ENCODE measurements around the gene ASAH2B. TPM values are rescaled to one million over a fixed set of nuclear protein-coding genes. Genes with fewer than 3 reads are reported as not detected.
A peak's percentile ranks its signal among the peaks of the same experiment; 100 is the strongest.
"Not testable (repeated sequence)": the region's sequence is repeated elsewhere in the genome, so short reads cannot be mapped to it uniquely, and the experiment has no call there.

The ASAH2B gene
- polyA plus RNA-seq, 1 donor: 12.5 TPM

- not testable (repeated sequence) for H3K36me3 ChIP-seq (ENCODE audit: control insufficient read depth, insufficient read depth, low read length); DNase-seq; H3K9me3 ChIP-seq (ENCODE audit: control insufficient read depth, low read depth, low read length); H3K4me1 ChIP-seq (ENCODE audit: control insufficient read depth, insufficient read depth, low read length); H3K27me3 ChIP-seq (ENCODE audit: control insufficient read depth, insufficient read depth, low read length)
- Histone ChIP-seq H3K27ac (ENCODE audit: low read length) (peak overlapping the region; percentile 81), H3K4me3 (ENCODE audit: low read length) (peak overlapping the region; percentile 91)
- no CpG with 5 or more reads among the region's 23 CpGs for WGBS (ENCODE audit: insufficient coverage, low lambda C conversion rate)
Measured at GRCh38 chr10:50738987-50739617, 634 bp upstream of the ASAH2B start.

- no CpG with 5 or more reads among the region's 8 CpGs for WGBS (ENCODE audit: insufficient coverage, low lambda C conversion rate)
- H3K9me3 ChIP-seq (ENCODE audit: control insufficient read depth, low read depth, low read length): peaks cover 3% of the 10 kb centered on the region
- peak overlapping the region; percentile 91 for H3K4me3 ChIP-seq (ENCODE audit: low read length)
- peak in 1 of 2 donors; percentile 14 for DNase-seq
- no peaks in the 10 kb centered on the region for H3K36me3 ChIP-seq (ENCODE audit: control insufficient read depth, insufficient read depth, low read length)
- H3K27me3 ChIP-seq (ENCODE audit: control insufficient read depth, insufficient read depth, low read length): no peaks in the 10 kb centered on the region
- no peaks in the 10 kb centered on the region for H3K4me1 ChIP-seq (ENCODE audit: control insufficient read depth, insufficient read depth, low read length)
- H3K27ac ChIP-seq (ENCODE audit: low read length): peak overlapping the region; percentile 81
Measured at GRCh38 chr10:50740293-50740648, 535 bp downstream of the ASAH2B start.

- not testable (repeated sequence) for DNase-seq; H3K4me3 ChIP-seq (ENCODE audit: low read length); H3K36me3 ChIP-seq (ENCODE audit: control insufficient read depth, insufficient read depth, low read length); H3K4me1 ChIP-seq (ENCODE audit: control insufficient read depth, insufficient read depth, low read length); H3K27ac ChIP-seq (ENCODE audit: low read length); H3K9me3 ChIP-seq (ENCODE audit: control insufficient read depth, low read depth, low read length); H3K27me3 ChIP-seq (ENCODE audit: control insufficient read depth, insufficient read depth, low read length)
- WGBS (ENCODE audit: insufficient coverage, low lambda C conversion rate): 100% methylated on average over 1 of the region's 10 CpGs
Measured at GRCh38 chr10:50742820-50743219, 3.1 kb downstream of the ASAH2B start.

GRCh38 chr10:50766774-50767513 is 27.2 kb downstream of the ASAH2B start:
- DNase-seq; H3K27me3 ChIP-seq (ENCODE audit: control insufficient read depth, insufficient read depth, low read length); H3K27ac ChIP-seq (ENCODE audit: low read length); H3K4me1 ChIP-seq (ENCODE audit: control insufficient read depth, insufficient read depth, low read length); H3K9me3 ChIP-seq (ENCODE audit: control insufficient read depth, low read depth, low read length); H3K4me3 ChIP-seq (ENCODE audit: low read length); H3K36me3 ChIP-seq (ENCODE audit: control insufficient read depth, insufficient read depth, low read length): not testable (repeated sequence)
- WGBS (ENCODE audit: insufficient coverage, low lambda C conversion rate): no CpG with 5 or more reads among the region's 5 CpGs

- H3K4me3 ChIP-seq (ENCODE audit: low read length); H3K27ac ChIP-seq (ENCODE audit: low read length); H3K4me1 ChIP-seq (ENCODE audit: control insufficient read depth, insufficient read depth, low read length); H3K9me3 ChIP-seq (ENCODE audit: control insufficient read depth, low read depth, low read length); H3K36me3 ChIP-seq (ENCODE audit: control insufficient read depth, insufficient read depth, low read length); H3K27me3 ChIP-seq (ENCODE audit: control insufficient read depth, insufficient read depth, low read length); DNase-seq: not testable (repeated sequence)
- no CpG with 5 or more reads among the region's 3 CpGs for WGBS (ENCODE audit: insufficient coverage, low lambda C conversion rate)
Measured at GRCh38 chr10:50772042-50772441, 32.3 kb downstream of the ASAH2B start.

GRCh38 chr10:50774868-50775267 is 35.1 kb downstream of the ASAH2B start:
- not testable (repeated sequence) for H3K9me3 ChIP-seq (ENCODE audit: control insufficient read depth, low read depth, low read length); DNase-seq; H3K4me3 ChIP-seq (ENCODE audit: low read length); H3K27me3 ChIP-seq (ENCODE audit: control insufficient read depth, insufficient read depth, low read length); H3K36me3 ChIP-seq (ENCODE audit: control insufficient read depth, insufficient read depth, low read length); H3K27ac ChIP-seq (ENCODE audit: low read length); H3K4me1 ChIP-seq (ENCODE audit: control insufficient read depth, insufficient read depth, low read length)
- WGBS (ENCODE audit: insufficient coverage, low lambda C conversion rate): no CpG with 5 or more reads among the region's 2 CpGs

- H3K4me3 ChIP-seq (ENCODE audit: low read length); H3K27ac ChIP-seq (ENCODE audit: low read length); DNase-seq; H3K36me3 ChIP-seq (ENCODE audit: control insufficient read depth, insufficient read depth, low read length); H3K27me3 ChIP-seq (ENCODE audit: control insufficient read depth, insufficient read depth, low read length); H3K4me1 ChIP-seq (ENCODE audit: control insufficient read depth, insufficient read depth, low read length); H3K9me3 ChIP-seq (ENCODE audit: control insufficient read depth, low read depth, low read length): not testable (repeated sequence)
- no CpG with 5 or more reads among the region's 1 CpG for WGBS (ENCODE audit: insufficient coverage, low lambda C conversion rate)
Measured at GRCh38 chr10:50780036-50780435, 40.3 kb downstream of the ASAH2B start.

GRCh38 chr10:50782017-50782416 is 42.3 kb downstream of the ASAH2B start:
- H3K27me3 ChIP-seq (ENCODE audit: control insufficient read depth, insufficient read depth, low read length); H3K9me3 ChIP-seq (ENCODE audit: control insufficient read depth, low read depth, low read length); H3K27ac ChIP-seq (ENCODE audit: low read length); H3K4me3 ChIP-seq (ENCODE audit: low read length); DNase-seq; H3K4me1 ChIP-seq (ENCODE audit: control insufficient read depth, insufficient read depth, low read length); H3K36me3 ChIP-seq (ENCODE audit: control insufficient read depth, insufficient read depth, low read length): not testable (repeated sequence)

GRCh38 chr10:50787962-50788361 is 48.2 kb downstream of the ASAH2B start:
- H3K9me3 ChIP-seq (ENCODE audit: control insufficient read depth, low read depth, low read length); H3K27ac ChIP-seq (ENCODE audit: low read length); H3K4me1 ChIP-seq (ENCODE audit: control insufficient read depth, insufficient read depth, low read length); H3K36me3 ChIP-seq (ENCODE audit: control insufficient read depth, insufficient read depth, low read length); DNase-seq; H3K4me3 ChIP-seq (ENCODE audit: low read length); H3K27me3 ChIP-seq (ENCODE audit: control insufficient read depth, insufficient read depth, low read length): not testable (repeated sequence)
- no CpG with 5 or more reads among the region's 5 CpGs for WGBS (ENCODE audit: insufficient coverage, low lambda C conversion rate)

GRCh38 chr10:50788951-50789945 is 49.5 kb downstream of the ASAH2B start:
- Histone ChIP-seq H3K4me1 (ENCODE audit: control insufficient read depth, insufficient read depth, low read length) (no peaks in the 10 kb centered on the region), H3K27ac (ENCODE audit: low read length) (no peak overlapping the region), H3K36me3 (ENCODE audit: control insufficient read depth, insufficient read depth, low read length) (no peaks in the 10 kb centered on the region), H3K9me3 (ENCODE audit: control insufficient read depth, low read depth, low read length) (no peaks in the 10 kb centered on the region), H3K27me3 (ENCODE audit: control insufficient read depth, insufficient read depth, low read length) (no peaks in the 10 kb centered on the region), H3K4me3 (ENCODE audit: low read length) (no peak overlapping the region)
- DNase-seq: peak in 1 of 2 donors; percentile 21
- no CpG with 5 or more reads among the region's 1 CpG for WGBS (ENCODE audit: insufficient coverage, low lambda C conversion rate)
